Kasumi-1 (cell line): ENCODE data around the gene CCDC185.

ENCODE experiments used
- DNase-seq, 2 experiments: peaks; one replicate each; lab custom pipeline; 2025; lab: John Stamatoyannopoulos, UW

The CCDC185 gene

GRCh38 chr1:223393275-223394214, at the start of gene CCDC185:
TSS of gene CCDC185 (plus strand) at chr1:223393415. CDS start at chr1:223393476, 61 bp downstream.
- no peak for DNase-seq

GRCh38 chr1:223343692-223344091, 49.5 kb upstream of the CCDC185 start:
- no peak for DNase-seq

GRCh38 chr1:223344491-223344890, 48.7 kb upstream of the CCDC185 start:
- no peak for DNase-seq

- DNase-seq = no peak
These were observed 47.5 kb upstream of the CCDC185 start for GRCh38 chr1:223345720-223346119.

GRCh38 chr1:223346311-223346710, 46.9 kb upstream of the CCDC185 start:
- DNase-seq = no peak

GRCh38 chr1:223347583-223347982, 45.6 kb upstream of the CCDC185 start:
- no peak for DNase-seq

- no peak for DNase-seq
These were observed 44.8 kb upstream of the CCDC185 start for GRCh38 chr1:223348439-223348838.

GRCh38 chr1:223349241-223349640, 44.0 kb upstream of the CCDC185 start:
- DNase-seq = no peak

GRCh38 chr1:223350361-223350908, 42.8 kb upstream of the CCDC185 start:
- no peak for DNase-seq

- no peak for DNase-seq
These were observed 40.3 kb upstream of the CCDC185 start for GRCh38 chr1:223352944-223353343.

GRCh38 chr1:223353939-223354338, 39.3 kb upstream of the CCDC185 start:
- DNase-seq = no peak

- DNase-seq = no peak
These were observed 37.5 kb upstream of the CCDC185 start for GRCh38 chr1:223355699-223356098.

- DNase-seq = no peak
These were observed 34.4 kb upstream of the CCDC185 start for GRCh38 chr1:223358826-223359225.

- peak in 1 of 2 experiments; percentile 19 for DNase-seq
These were observed 30.0 kb upstream of the CCDC185 start for GRCh38 chr1:223363057-223363855.

GRCh38 chr1:223363856-223364684, 29.1 kb upstream of the CCDC185 start, which contains the start of gene SUSD4:
TSS of gene SUSD4 (minus strand) at chr1:223364176. CDS start at chr1:223363425, 751 bp downstream.
- DNase-seq = peak; percentile 19 to 23

GRCh38 chr1:223364685-223365382, 28.4 kb upstream of the CCDC185 start:
- no peak for DNase-seq

- no peak for DNase-seq
These were observed 19.1 kb upstream of the CCDC185 start for GRCh38 chr1:223374064-223374610.

GRCh38 chr1:223378754-223379153, 14.5 kb upstream of the CCDC185 start:
- no peak for DNase-seq

- no peak for DNase-seq
These were observed 7.2 kb upstream of the CCDC185 start for GRCh38 chr1:223386013-223386412.

GRCh38 chr1:223390618-223391017, 2.6 kb upstream of the CCDC185 start:
- DNase-seq = no peak

- no peak for DNase-seq
These were observed 1.0 kb downstream of the CCDC185 start for GRCh38 chr1:223394242-223394641.
